Gastrocnemius medialis (tissue), 4 donors: ENCODE results near the gene KLHL6.

Experiments used
- POLR2A ChIP-seq, 2 donors: fragments of 450-650 bp; IDR thresholded peaks; one replicate each; pipeline ENCODE4 v1.6.1; 2017; ENCODE audit warnings: antibody characterized with exemption in 2 of 2, mild to moderate bottlenecking in 2 of 2, moderate library complexity in 2 of 2
- TF ChIP-seq, protein P1 (sequence below), 5 experiments: fragments of 450-650 bp in 3 of 5; fragments of 200-600 bp in 2 of 5; sonication (generic) in 2 of 5; IDR thresholded peaks in 4 of 5; conservative IDR thresholded peaks in 1 of 5; 1 replicate in 4 of 5; 2 replicates in 1 of 5; pipeline ENCODE4 v1.5.1; 2016 to 2019; ENCODE audit warnings: antibody characterized with exemption in 5 of 5, mild to moderate bottlenecking in 3 of 5, moderate library complexity in 3 of 5

DNA sequence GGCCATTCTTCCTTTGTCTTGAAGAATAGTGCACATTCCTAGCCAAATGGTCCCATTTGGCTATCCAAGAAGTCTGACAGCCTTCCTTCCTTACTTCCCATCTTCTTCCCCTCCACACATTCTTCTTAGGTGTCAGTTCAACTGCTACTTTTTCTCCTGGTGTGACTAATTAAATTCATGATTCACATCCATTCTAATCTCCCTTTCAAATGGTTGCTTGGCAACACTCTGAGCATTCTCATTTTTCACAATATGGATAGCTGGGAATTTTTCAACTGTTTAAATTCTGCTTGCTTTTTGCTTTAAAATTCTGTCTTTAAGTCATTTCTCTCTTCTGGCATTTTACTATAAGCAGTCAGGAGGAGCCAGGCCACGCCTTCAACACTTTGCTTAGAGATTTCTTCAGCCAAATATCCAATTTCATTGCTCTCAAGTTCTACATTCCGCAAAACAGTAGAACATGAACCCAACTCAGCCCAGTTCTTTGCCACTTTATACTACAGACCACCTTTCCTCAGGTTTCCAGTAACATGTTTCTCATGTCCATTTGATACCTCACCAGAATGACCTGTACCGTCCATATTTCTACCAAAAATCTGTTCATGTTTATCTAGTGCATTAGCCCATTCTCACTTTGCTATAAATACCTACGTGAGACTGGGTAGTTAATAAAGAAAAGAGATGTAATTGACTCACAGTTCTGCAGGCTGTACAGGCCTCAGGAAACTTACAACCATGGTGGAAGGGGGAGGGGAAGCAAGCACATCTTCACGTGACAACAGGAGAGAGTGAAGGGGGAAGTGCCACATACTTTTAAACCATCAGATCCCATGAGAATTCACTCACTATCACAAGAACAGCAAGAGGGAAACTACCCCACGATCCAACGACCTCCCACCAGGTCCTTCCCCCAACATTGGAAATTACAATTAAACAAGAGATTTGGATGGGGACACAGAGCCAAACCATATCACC lies 95.1 kb downstream of the KLHL6 start:
- TF ChIP-seq, protein P1, sequence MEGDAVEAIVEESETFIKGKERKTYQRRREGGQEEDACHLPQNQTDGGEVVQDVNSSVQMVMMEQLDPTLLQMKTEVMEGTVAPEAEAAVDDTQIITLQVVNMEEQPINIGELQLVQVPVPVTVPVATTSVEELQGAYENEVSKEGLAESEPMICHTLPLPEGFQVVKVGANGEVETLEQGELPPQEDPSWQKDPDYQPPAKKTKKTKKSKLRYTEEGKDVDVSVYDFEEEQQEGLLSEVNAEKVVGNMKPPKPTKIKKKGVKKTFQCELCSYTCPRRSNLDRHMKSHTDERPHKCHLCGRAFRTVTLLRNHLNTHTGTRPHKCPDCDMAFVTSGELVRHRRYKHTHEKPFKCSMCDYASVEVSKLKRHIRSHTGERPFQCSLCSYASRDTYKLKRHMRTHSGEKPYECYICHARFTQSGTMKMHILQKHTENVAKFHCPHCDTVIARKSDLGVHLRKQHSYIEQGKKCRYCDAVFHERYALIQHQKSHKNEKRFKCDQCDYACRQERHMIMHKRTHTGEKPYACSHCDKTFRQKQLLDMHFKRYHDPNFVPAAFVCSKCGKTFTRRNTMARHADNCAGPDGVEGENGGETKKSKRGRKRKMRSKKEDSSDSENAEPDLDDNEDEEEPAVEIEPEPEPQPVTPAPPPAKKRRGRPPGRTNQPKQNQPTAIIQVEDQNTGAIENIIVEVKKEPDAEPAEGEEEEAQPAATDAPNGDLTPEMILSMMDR (IDR thresholded peaks at IDR 0.05 in 4 of 5, conservative IDR thresholded peaks at IDR 0.05 in 1 of 5), result no peak
- TF ChIP-seq POLR2A (IDR thresholded peaks at IDR 0.05), result no peak
